Pons (tissue), 1 donor: ENCODE results near the gene HERC2.
A peak's percentile ranks its signal among the peaks of the same experiment; 100 is the strongest.
"Not testable (repeated sequence)": the region's sequence is repeated elsewhere in the genome, so short reads cannot be mapped to it uniquely, and the experiment has no call there.

Experiments used
- DNase-seq: peaks from one replicate; pipeline ENCODE4 v3.0.0-alpha.2; 2016; ENCODE audit warnings: low spot score

Gene HERC2

GRCh38 chr15:28131400-28131799 is 190.6 kb downstream of the HERC2 start:
- DNase-seq, result no peak

GRCh38 chr15:28130651-28131050 is 191.3 kb downstream of the HERC2 start:
- DNase-seq, result no peak

GRCh38 chr15:28129231-28129848 is 192.6 kb downstream of the HERC2 start:
- no peak for DNase-seq

GRCh38 chr15:28128031-28128430 is 193.9 kb downstream of the HERC2 start:
- DNase-seq, result peak; percentile 90

GRCh38 chr15:28127036-28127435 is 194.9 kb downstream of the HERC2 start:
- no peak for DNase-seq

- DNase-seq, result peak; percentile 85
Measured at GRCh38 chr15:28125673-28126651, 196.0 kb downstream of the HERC2 start.

- DNase-seq, result no peak
Measured at GRCh38 chr15:28124841-28125240, 197.1 kb downstream of the HERC2 start.

- peak; percentile 76 for DNase-seq
Measured at GRCh38 chr15:28123408-28124023, 198.5 kb downstream of the HERC2 start.

- no peak for DNase-seq
Measured at GRCh38 chr15:28122038-28122949, 199.7 kb downstream of the HERC2 start.

GRCh38 chr15:28121577-28121976 is 200.4 kb downstream of the HERC2 start:
- DNase-seq, result not testable (repeated sequence)

- no peak for DNase-seq
Measured at GRCh38 chr15:28120359-28120640, 201.7 kb downstream of the HERC2 start.

- DNase-seq, result no peak
Measured at GRCh38 chr15:28118531-28118930, 203.4 kb downstream of the HERC2 start.

- no peak for DNase-seq
Measured at GRCh38 chr15:28118083-28118482, 203.9 kb downstream of the HERC2 start.

- no peak for DNase-seq
Measured at GRCh38 chr15:28117432-28117990, 204.5 kb downstream of the HERC2 start.

- no peak for DNase-seq
Measured at GRCh38 chr15:28116521-28117431, 205.2 kb downstream of the HERC2 start.

GRCh38 chr15:28115871-28116270 is 206.1 kb downstream of the HERC2 start:
- no peak for DNase-seq

GRCh38 chr15:28114721-28115622 is 207.0 kb downstream of the HERC2 start:
- DNase-seq, result no peak

GRCh38 chr15:28114114-28114455 is 207.9 kb downstream of the HERC2 start:
- DNase-seq, result no peak

GRCh38 chr15:28113394-28114113 is 208.4 kb downstream of the HERC2 start:
- no peak for DNase-seq
